HCT116 (cell line): ENCODE data around the gene TMEM135. TPM values are rescaled to one million over a fixed set of nuclear protein-coding genes. Genes with fewer than 3 reads are reported as not detected.
"Not testable (repeated sequence)": the region's sequence is repeated elsewhere in the genome, so short reads cannot be mapped to it uniquely, and the experiment has no call there.

Source experiments
- ATAC-seq: fragments of 200-7000 bp; cut with Tn5 transposase; 2 replicates; pipeline ENCODE4 v1.9.1; 2020; ENCODE audit warnings: mild to moderate bottlenecking, moderate library complexity
- BruUV-seq: library from RNA; stranded (reverse); fragments of 400-500 nt; replicated peaks from 2 replicates; lab custom pipeline; 2021; lab: Mats Ljungman, UMichigan
- CTCF ChIA-PET: fragments of 300-600 bp; sonication (Branson Sonifier 250); formaldehyde crosslinking; loops from one replicate; lab custom pipeline; 2021; ENCODE audit warnings: antibody characterized with exemption; lab: Charles Lee
- POLR2A ChIA-PET: fragments of 300-600, 350-600 bp; sonication (Branson Sonifier 250); formaldehyde crosslinking; loops from one replicate; lab custom pipeline; 2021; ENCODE audit warnings: antibody characterized with exemption; lab: Charles Lee
- RAD21 ChIA-PET, 2 experiments: fragments of 300-600 bp; sonication (Branson Sonifier 250); formaldehyde crosslinking; loops; one replicate each; lab custom pipeline; 2023; ENCODE audit warnings: low total read pairs in 2 of 2; ENCODE audit not compliant: uncharacterized antibody in 2 of 2, unreplicated experiment in 2 of 2, low non-redundant PET in 1 of 2; lab: Charles Lee
- DNase-seq: peaks from one replicate; pipeline ENCODE4 v3.0.0-alpha.2; 2010; ENCODE audit warnings: low read depth, low spot score
- H2AFZ ChIP-seq: fragments of 200-600 bp; shearing (Covaris generic), sonication (generic); 2 replicates; pipeline ENCODE4 v1.6.1; 2017; ENCODE audit warnings: low read depth, mixed run types, mixed read lengths, antibody characterized with exemption, low read length; ENCODE audit not compliant: poor library complexity, severe bottlenecking
- H3K27ac ChIP-seq: 2 replicates; pipeline ENCODE4 v1.5.1; 2012; ENCODE audit warnings: low read depth, low read length
- H3K27me3 ChIP-seq: fragments of 200-600 bp; sonication (generic); 2 replicates; pipeline ENCODE4 v1.6.1; 2016; ENCODE audit warnings: mixed run types, low read length, mixed read lengths; ENCODE audit not compliant: insufficient read depth
- H3K36me3 ChIP-seq, 2 experiments: fragments of 200-500 bp in 1 of 2; fragments of 200-600 bp in 1 of 2; sonication (Bioruptor generic) in 1 of 2; sonication (generic) in 1 of 2; 2 replicates each; pipeline versions ENCODE4 v1.5.1 to v1.6.1; 2014 to 2016; ENCODE audit warnings: low read length in 2 of 2, inconsistent platforms in 1 of 2, mixed read lengths in 1 of 2, mixed run types in 1 of 2; ENCODE audit not compliant: insufficient read depth in 2 of 2, control insufficient read depth in 1 of 2
- H3K4me1 ChIP-seq, 2 experiments: fragments of 200-600 bp in 1 of 2; sonication (generic) in 1 of 2; 2 replicates each; pipeline versions ENCODE4 v1.5.1 to v1.6.1; 2012 to 2017; ENCODE audit warnings: low read length in 2 of 2, inconsistent platforms in 1 of 2, mild to moderate bottlenecking in 1 of 2, mixed read lengths in 1 of 2, mixed run types in 1 of 2, moderate library complexity in 1 of 2; ENCODE audit not compliant: insufficient read depth in 2 of 2, control insufficient read depth in 1 of 2
- H3K4me2 ChIP-seq: fragments of 200-600 bp; sonication (generic); 2 replicates; pipeline ENCODE4 v1.6.1; 2017; ENCODE audit warnings: mixed run types, low read length, mixed read lengths
- H3K4me3 ChIP-seq, 2 experiments: fragments of 200-600 bp in 1 of 2; sonication (generic) in 1 of 2; replicated peaks in 1 of 2; 2 replicates each; pipeline ENCODE4 v1.5.1; 2011 to 2016; ENCODE audit warnings: low read length in 2 of 2, control low read depth in 1 of 2, low read depth in 1 of 2, mild to moderate bottlenecking in 1 of 2, mixed read lengths in 1 of 2, mixed run types in 1 of 2
- H3K79me2 ChIP-seq: fragments of 200-600 bp; sonication (generic); 2 replicates; pipeline ENCODE4 v1.6.1; 2017; ENCODE audit warnings: mild to moderate bottlenecking, mixed run types, low read length, moderate library complexity, mixed read lengths; ENCODE audit not compliant: insufficient read depth
- H3K9ac ChIP-seq: fragments of 200-600 bp; sonication (generic); 2 replicates; pipeline ENCODE4 v1.6.1; 2016; ENCODE audit warnings: low read length, mixed read lengths
- H3K9me2 ChIP-seq: fragments of 200-600 bp; sonication (generic), shearing (Covaris generic); 2 replicates; pipeline ENCODE4 v1.6.1; 2017; ENCODE audit warnings: mixed run types, mild to moderate bottlenecking, moderate library complexity; ENCODE audit not compliant: insufficient read depth
- H3K9me3 ChIP-seq, 2 experiments: fragments of 200-500 bp in 1 of 2; fragments of 200-600 bp in 1 of 2; sonication (Bioruptor generic) in 1 of 2; sonication (generic) in 1 of 2; 2 replicates each; pipeline ENCODE4 v1.6.1; 2014 to 2017; ENCODE audit warnings: low read length in 2 of 2, mixed read lengths in 2 of 2, inconsistent platforms in 1 of 2, low read depth in 1 of 2, mild to moderate bottlenecking in 1 of 2, mixed run types in 1 of 2, moderate library complexity in 1 of 2; ENCODE audit not compliant: control insufficient read depth in 1 of 2, insufficient read depth in 1 of 2
- H4K20me1 ChIP-seq: fragments of 200-600 bp; sonication (generic), shearing (Covaris generic); 2 replicates; pipeline ENCODE4 v1.6.1; 2017; ENCODE audit warnings: mixed run types, mild to moderate bottlenecking, moderate library complexity; ENCODE audit not compliant: insufficient read depth
- CEBPB ChIP-seq: IDR thresholded peaks from 2 replicates; pipeline ENCODE4 v1.6.1; 2012; ENCODE audit warnings: low read depth
- CTCF ChIP-seq, 3 experiments: fragments of 200-600 bp in 1 of 3; sonication (generic) in 1 of 3; IDR thresholded peaks in 2 of 3; conservative IDR thresholded peaks in 1 of 3; 2 replicates each; pipeline ENCODE4 v1.5.1; 2012 to 2017; ENCODE audit warnings: low read depth in 2 of 3, low read length in 2 of 3, antibody characterized with exemption in 1 of 3, borderline replicate concordance in 1 of 3, control low read depth in 1 of 3, mild to moderate bottlenecking in 1 of 3, mixed read lengths in 1 of 3, mixed run types in 1 of 3, moderate library complexity in 1 of 3; ENCODE audit not compliant: insufficient read depth in 1 of 3
- EGR1 ChIP-seq: IDR thresholded peaks from 2 replicates; pipeline ENCODE4 v1.6.1; 2012; ENCODE audit warnings: low read depth
- ELF1 ChIP-seq: IDR thresholded peaks from 2 replicates; pipeline ENCODE4 v1.6.1; 2012; ENCODE audit warnings: low read depth, borderline replicate concordance
- EZH2 ChIP-seq: fragments of 200-600 bp; sonication (generic); IDR thresholded peaks from 2 replicates; pipeline ENCODE4 v1.6.1; 2017; ENCODE audit warnings: antibody characterized with exemption, mixed run types
- EZH2phosphoT487 ChIP-seq: fragments of 200-600 bp; IDR thresholded peaks from 2 replicates; pipeline ENCODE4 v1.6.1; 2018; ENCODE audit warnings: antibody characterized with exemption, borderline replicate concordance
- FOSL1 ChIP-seq: IDR thresholded peaks from 2 replicates; pipeline ENCODE4 v1.6.1; 2012; ENCODE audit warnings: low read depth
- MAX ChIP-seq: IDR thresholded peaks from 2 replicates; pipeline ENCODE4 v1.6.1; 2012
- POLR2A ChIP-seq: IDR thresholded peaks from 2 replicates; pipeline ENCODE4 v1.7.0; 2011; ENCODE audit warnings: borderline replicate concordance; ENCODE audit not compliant: insufficient read depth, insufficient read length; ENCODE audit errors: extremely low read depth
- POLR2AphosphoS5 ChIP-seq: IDR thresholded peaks from 2 replicates; pipeline ENCODE4 v1.6.1; 2011; ENCODE audit warnings: mild to moderate bottlenecking, low read depth, low read length, moderate library complexity
- RAD21 ChIP-seq: IDR thresholded peaks from 2 replicates; pipeline ENCODE4 v1.6.1; 2012; ENCODE audit warnings: low read depth, mild to moderate bottlenecking
- SP1 ChIP-seq: IDR thresholded peaks from 2 replicates; pipeline ENCODE4 v1.6.1; 2012; ENCODE audit warnings: low read depth
- TCF7L2 ChIP-seq: IDR thresholded peaks from 2 replicates; pipeline ENCODE4 v1.7.0; 2011; ENCODE audit warnings: borderline replicate concordance, inconsistent platforms; ENCODE audit not compliant: insufficient read depth, insufficient read length; ENCODE audit errors: extremely low read depth
- ZFX ChIP-seq: fragments of 450-650 bp; IDR thresholded peaks from 2 replicates; pipeline ENCODE4 v1.6.1; 2017
- intact Hi-C: fragments of 100-400 bp; cut with micrococcal nuclease; formaldehyde crosslinking; loops from 2 replicates; pipeline ENCODE4 v1.10.0; 2022
- total RNA-seq: library from RNA; stranded (reverse); gene quantifications from one replicate; pipeline ENCODE4 v1.2.1, GENCODE V29; 2021; ENCODE audit not compliant: unreplicated experiment
- TF ChIP-seq, protein P1 (sequence below): IDR thresholded peaks from 2 replicates; pipeline ENCODE4 v1.6.1; 2012; ENCODE audit warnings: low read depth

Gene TMEM135
- total RNA-seq, 1 experiment from 2014 or later: 50.6 TPM

DNA sequence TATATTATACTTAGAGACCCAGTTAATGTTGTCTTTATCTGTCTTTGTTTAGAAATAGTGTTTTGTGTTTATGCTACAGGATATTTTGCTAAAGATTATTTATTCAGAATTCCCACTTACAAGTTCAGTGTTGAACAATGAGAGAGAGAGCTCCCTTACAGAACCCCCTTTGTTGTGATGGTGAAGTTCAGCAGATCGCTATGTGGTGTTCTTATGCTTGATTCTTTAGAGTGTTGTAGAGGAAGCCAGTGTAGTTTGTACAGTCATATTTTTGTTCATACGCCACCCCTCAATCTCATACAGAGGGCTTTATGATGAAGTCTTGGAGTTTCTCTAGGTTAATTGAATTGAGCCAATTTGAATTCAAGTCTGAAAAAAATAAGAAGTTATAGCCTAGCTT, 150.2 kb downstream of the TMEM135 start:
- ATAC-seq: no peak

GRCh38 chr11:87188396-87188795, 150.7 kb downstream of the TMEM135 start:
- H4K20me1 ChIP-seq, H3K4me3 ChIP-seq, H3K9ac ChIP-seq, DNase-seq, BruUV-seq, H3K9me3 ChIP-seq, H3K27ac ChIP-seq, H2AFZ ChIP-seq, ATAC-seq, H3K36me3 ChIP-seq, POLR2A ChIA-PET, H3K4me1 ChIP-seq, H3K9me2 ChIP-seq, H3K27me3 ChIP-seq, RAD21 ChIA-PET, CTCF ChIA-PET, intact Hi-C loops, H3K4me2 ChIP-seq, H3K79me2 ChIP-seq: not testable (repeated sequence)

More for the DNA sequence above, 150.2 kb downstream of the TMEM135 start:
- Histone ChIP-seq H3K79me2 (no peaks in the 10 kb centered on the region), H3K4me2 (no peak overlapping the region), H3K36me3 (no peaks in the 10 kb centered on the region), H2AFZ (no peak overlapping the region), H3K27me3 (no peaks in the 10 kb centered on the region), H3K27ac (no peak overlapping the region), H3K4me1 (no peaks in the 10 kb centered on the region), H4K20me1 (no peaks in the 10 kb centered on the region), H3K9me2 (no peaks in the 10 kb centered on the region), H3K4me3 (no peak overlapping the region), H3K9me3 (no peaks in the 10 kb centered on the region), H3K9ac (no peak overlapping the region)
- TF ChIP-seq FOSL1: no peak
- TF ChIP-seq CTCF (IDR thresholded peaks at IDR 0.05 in 2 of 3, conservative IDR thresholded peaks at IDR 0.05 in 1 of 3; ENCODE audit: borderline replicate concordance in 1 of 3, insufficient read depth in 1 of 3, low read depth in 2 of 3, low read length in 2 of 3): no peak
- no peak for TF ChIP-seq SP1
- no peak for TF ChIP-seq MAX
- TF ChIP-seq, protein P1, sequence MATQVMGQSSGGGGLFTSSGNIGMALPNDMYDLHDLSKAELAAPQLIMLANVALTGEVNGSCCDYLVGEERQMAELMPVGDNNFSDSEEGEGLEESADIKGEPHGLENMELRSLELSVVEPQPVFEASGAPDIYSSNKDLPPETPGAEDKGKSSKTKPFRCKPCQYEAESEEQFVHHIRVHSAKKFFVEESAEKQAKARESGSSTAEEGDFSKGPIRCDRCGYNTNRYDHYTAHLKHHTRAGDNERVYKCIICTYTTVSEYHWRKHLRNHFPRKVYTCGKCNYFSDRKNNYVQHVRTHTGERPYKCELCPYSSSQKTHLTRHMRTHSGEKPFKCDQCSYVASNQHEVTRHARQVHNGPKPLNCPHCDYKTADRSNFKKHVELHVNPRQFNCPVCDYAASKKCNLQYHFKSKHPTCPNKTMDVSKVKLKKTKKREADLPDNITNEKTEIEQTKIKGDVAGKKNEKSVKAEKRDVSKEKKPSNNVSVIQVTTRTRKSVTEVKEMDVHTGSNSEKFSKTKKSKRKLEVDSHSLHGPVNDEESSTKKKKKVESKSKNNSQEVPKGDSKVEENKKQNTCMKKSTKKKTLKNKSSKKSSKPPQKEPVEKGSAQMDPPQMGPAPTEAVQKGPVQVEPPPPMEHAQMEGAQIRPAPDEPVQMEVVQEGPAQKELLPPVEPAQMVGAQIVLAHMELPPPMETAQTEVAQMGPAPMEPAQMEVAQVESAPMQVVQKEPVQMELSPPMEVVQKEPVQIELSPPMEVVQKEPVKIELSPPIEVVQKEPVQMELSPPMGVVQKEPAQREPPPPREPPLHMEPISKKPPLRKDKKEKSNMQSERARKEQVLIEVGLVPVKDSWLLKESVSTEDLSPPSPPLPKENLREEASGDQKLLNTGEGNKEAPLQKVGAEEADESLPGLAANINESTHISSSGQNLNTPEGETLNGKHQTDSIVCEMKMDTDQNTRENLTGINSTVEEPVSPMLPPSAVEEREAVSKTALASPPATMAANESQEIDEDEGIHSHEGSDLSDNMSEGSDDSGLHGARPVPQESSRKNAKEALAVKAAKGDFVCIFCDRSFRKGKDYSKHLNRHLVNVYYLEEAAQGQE: no peak
- TF ChIP-seq TCF7L2: no peak
- TF ChIP-seq EZH2: no peak
- TF ChIP-seq POLR2AphosphoS5: no peak
- TF ChIP-seq POLR2A: no peak
- no peak for TF ChIP-seq EGR1
- TF ChIP-seq ELF1: no peak
- no peak for TF ChIP-seq EZH2phosphoT487
- no peak for TF ChIP-seq RAD21
- no peak for TF ChIP-seq CEBPB
- TF ChIP-seq ZFX: no peak
- RAD21 ChIA-PET: no interaction called here
- BruUV-seq: no TSS peak
- no peak for DNase-seq
- CTCF ChIA-PET: no interaction called here
- POLR2A ChIA-PET: no interaction called here
- intact Hi-C loops: no loop called here
